ENCODE results near the gene LSM12.

LSM12 gene

DNA sequence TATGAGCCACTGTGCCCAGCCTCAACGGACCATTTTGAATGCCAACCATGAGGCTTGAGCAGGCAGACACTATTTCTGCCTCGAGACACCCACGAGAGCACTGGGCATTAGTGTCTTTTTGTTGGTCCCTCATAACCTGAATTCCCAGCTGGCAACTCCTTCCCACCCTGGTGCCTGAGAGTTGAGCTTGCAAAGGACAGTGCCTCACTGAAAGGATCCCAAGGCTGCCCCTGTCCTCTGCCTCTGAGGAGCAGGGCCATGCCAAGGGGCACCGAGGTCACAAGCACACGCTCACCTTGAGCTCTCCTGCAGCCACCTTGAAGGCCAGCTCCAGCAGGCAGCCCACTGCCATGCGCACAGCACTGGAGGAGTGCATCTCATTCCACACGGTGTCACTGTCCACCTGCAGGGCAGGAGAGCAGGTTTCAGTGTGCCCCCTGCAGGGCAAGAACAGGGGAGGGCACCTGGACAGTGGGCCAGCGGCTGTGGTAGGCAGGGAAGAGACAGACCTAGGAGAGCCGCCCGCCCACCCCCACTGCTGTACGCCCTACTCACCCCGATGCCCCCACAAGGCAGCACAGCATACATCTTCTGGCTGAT lies 16.9 kb upstream of the LSM12 start:
- Histone ChIP-seq H3K27ac (no peak overlapping the region), H3K36me3 (peaks cover 87 to 100% (median 89%) of the 10 kb centered on the region in 3 donors), H3K4me1 (peaks cover 0 to 10% (median 4%) of the 10 kb centered on the region in 4 donors), H3K27me3 (no peaks in the 10 kb centered on the region), H3K4me3 (no peak overlapping the region), H3K9me3 (no peaks in the 10 kb centered on the region)
- TF ChIP-seq, protein P1, sequence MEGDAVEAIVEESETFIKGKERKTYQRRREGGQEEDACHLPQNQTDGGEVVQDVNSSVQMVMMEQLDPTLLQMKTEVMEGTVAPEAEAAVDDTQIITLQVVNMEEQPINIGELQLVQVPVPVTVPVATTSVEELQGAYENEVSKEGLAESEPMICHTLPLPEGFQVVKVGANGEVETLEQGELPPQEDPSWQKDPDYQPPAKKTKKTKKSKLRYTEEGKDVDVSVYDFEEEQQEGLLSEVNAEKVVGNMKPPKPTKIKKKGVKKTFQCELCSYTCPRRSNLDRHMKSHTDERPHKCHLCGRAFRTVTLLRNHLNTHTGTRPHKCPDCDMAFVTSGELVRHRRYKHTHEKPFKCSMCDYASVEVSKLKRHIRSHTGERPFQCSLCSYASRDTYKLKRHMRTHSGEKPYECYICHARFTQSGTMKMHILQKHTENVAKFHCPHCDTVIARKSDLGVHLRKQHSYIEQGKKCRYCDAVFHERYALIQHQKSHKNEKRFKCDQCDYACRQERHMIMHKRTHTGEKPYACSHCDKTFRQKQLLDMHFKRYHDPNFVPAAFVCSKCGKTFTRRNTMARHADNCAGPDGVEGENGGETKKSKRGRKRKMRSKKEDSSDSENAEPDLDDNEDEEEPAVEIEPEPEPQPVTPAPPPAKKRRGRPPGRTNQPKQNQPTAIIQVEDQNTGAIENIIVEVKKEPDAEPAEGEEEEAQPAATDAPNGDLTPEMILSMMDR (IDR thresholded peaks at IDR 0.05) = peak in 1 of 2 experiments; percentile 13
- intact Hi-C loops (cut with DNase I; ENCODE audit: low total_unique reads) = no loop called here
- DNase-seq = no peak

DNA sequence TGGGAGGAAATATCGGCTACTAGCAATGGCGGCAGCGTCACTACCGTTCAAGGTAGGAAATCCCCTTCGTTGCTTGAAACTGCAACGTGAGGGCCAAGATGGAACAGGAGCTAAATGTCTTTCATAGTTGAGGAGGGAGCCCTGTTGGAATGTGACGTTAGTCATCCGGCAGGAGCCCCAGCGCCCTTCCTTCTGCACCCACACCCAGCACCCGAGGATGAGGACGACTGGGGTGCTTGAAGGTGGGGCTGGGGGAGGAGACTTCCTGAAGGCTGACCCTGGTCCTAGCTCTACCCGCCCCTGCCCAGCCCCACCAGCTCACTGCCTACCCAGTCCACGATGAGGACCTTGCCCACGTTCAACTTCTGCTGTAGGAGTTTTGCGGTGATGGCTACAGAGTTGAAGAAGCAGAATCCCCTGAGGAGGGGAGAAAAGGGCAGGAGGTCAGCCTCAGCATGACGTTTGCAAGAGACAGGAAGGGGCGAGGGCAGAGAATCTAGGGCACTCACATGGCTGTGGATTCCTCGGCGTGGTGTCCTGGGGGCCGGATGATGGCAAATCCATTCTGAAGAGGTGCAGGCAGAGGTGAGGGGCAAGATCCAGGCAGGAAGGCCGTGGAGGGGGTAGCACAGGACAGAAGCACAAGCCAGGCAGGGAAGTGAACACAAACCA lies 15.9 kb upstream of the LSM12 start:
- no peak overlapping the region for H3K4me3 ChIP-seq
- H3K27ac ChIP-seq = no peak overlapping the region
- TF ChIP-seq, protein P1 (IDR thresholded peaks at IDR 0.05) = no peak
- H3K9me3 ChIP-seq = no peaks in the 10 kb centered on the region
- no peak for DNase-seq
- peaks cover 0 to 6% (median 4%) of the 10 kb centered on the region in 4 donors for H3K4me1 ChIP-seq
- no peaks in the 10 kb centered on the region for H3K27me3 ChIP-seq
- peaks cover 89 to 100% (median 90%) of the 10 kb centered on the region in 3 donors for H3K36me3 ChIP-seq
- intact Hi-C loops (cut with DNase I; ENCODE audit: low total_unique reads) = no loop called here

DNA sequence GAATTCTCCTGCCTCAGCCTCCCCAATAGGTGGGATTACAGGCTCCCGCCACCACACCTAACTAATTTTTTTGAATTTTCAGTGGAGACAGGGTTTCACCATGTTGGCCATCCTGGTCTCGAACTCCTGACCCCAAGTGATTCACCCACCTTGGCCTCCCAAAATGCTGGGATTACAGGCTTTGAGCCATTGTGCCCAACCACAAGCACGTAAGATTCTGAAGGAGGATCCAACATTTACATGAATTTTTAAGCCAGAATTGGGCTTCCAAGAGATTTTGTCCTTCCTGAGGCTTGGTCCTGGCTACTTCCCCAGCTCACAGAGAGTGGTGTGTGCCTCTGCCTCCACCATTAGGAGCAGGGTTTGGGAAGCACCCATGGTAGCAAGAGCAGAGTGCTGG lies 15.2 kb upstream of the LSM12 start:
- TF ChIP-seq, protein P1 (IDR thresholded peaks at IDR 0.05) = no peak
- no peak overlapping the region for H3K4me3 ChIP-seq
- intact Hi-C loops (cut with DNase I; ENCODE audit: low total_unique reads) = no loop called here
- H3K27me3 ChIP-seq = no peaks in the 10 kb centered on the region
- no peak overlapping the region for H3K27ac ChIP-seq
- peaks cover 0 to 4% (median 0%) of the 10 kb centered on the region in 4 donors for H3K4me1 ChIP-seq
- DNase-seq = no peak
- peaks cover 89 to 100% (median 90%) of the 10 kb centered on the region in 3 donors for H3K36me3 ChIP-seq
- no peaks in the 10 kb centered on the region for H3K9me3 ChIP-seq

DNA sequence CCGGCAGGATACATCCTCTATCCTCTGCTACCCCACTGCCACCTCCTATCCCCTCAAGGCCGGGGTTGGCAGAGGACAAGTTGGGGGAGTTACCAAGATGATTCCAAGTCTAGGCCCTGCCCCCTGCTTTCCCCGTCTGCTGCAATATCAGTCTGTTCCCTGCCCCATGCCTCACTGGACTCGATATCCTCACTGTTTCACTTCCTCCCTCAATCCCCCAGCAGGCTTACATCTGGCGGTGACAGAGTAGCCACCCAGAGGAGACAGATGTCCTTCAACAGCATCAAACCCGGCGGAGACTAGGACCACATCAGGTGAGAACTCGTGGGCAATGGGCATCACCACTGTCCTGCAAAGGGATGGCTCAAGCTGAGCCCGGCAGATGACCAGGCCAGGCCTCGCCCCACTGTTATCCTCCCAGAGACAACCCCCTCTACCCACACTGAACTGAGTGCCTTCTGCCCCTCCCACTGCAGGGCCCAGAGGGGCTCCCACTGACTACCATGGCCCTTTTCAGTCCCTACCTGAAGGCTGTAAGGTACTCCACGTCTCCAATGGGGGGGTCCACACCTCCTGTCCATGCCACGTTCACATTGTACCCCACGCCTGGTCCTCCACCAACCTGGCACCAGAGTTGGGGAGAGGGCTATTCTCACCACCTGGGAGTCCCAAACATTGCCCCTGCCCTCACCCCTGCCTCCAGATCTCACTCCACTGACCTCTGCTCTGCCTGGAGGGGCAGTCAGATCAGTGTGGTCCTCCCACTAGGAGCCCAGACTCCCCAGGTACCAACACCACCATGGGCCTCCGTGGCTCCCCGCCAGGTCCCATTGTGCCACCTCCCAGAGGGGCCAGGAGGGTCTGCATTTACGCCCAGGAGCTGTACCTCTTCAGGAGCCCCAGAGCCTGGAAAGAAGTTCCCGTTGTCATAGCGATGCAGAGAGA lies 13.7 kb upstream of the LSM12 start:
- TF ChIP-seq, protein P1 (IDR thresholded peaks at IDR 0.05) = no peak
- intact Hi-C loops (cut with DNase I; ENCODE audit: low total_unique reads) = no loop called here
- Histone ChIP-seq H3K4me3 (no peak overlapping the region), H3K27ac (no peak overlapping the region), H3K36me3 (peaks cover 90 to 100% (median 91%) of the 10 kb centered on the region in 3 donors), H3K9me3 (no peaks in the 10 kb centered on the region), H3K27me3 (no peaks in the 10 kb centered on the region), H3K4me1 (peaks cover 0 to 4% (median 0%) of the 10 kb centered on the region in 4 donors)
- no peak for DNase-seq

DNA sequence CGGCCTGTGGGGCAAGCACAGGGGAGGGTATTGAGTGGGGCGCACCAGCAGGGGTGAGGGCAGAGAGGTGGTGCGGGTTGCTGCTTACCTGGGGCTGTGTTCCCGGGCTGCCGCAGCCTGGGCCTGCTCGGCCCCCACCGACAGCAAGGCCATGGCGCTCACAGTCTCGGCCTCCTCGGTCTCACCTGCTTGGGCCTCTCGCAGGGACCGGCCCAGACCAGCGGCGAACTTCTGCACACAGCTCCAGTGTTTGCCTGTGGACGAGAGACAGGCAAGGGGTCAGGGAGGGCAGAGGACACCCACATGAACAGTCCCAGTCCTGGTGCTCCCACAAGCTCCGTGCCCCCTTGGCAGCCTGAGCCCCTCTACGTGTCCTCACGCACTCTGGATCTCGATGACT lies 11.9 kb upstream of the LSM12 start:
- intact Hi-C loops (cut with DNase I; ENCODE audit: low total_unique reads) = no loop called here
- Histone ChIP-seq H3K27me3 (no peaks in the 10 kb centered on the region), H3K4me1 (peaks cover 0 to 4% (median 0%) of the 10 kb centered on the region in 4 donors), H3K9me3 (no peaks in the 10 kb centered on the region), H3K27ac (no peak overlapping the region), H3K36me3 (peaks cover 80 to 93% (median 82%) of the 10 kb centered on the region in 3 donors), H3K4me3 (no peak overlapping the region)
- TF ChIP-seq, protein P1 (IDR thresholded peaks at IDR 0.05) = no peak
- DNase-seq = no peak

All from tibial artery (tissue), 4 donors.